Esophagus (tissue), 2 donors: ENCODE measurements around the gene NCKAP5L. TPM values are rescaled to one million over a fixed set of nuclear protein-coding genes. Genes with fewer than 3 reads are reported as not detected.

Experiments
- H3K27ac ChIP-seq, 2 donors: one replicate each; pipeline ENCODE4 v1.5.1; 2013; ENCODE audit warnings: low read depth in 2 of 2, mild to moderate bottlenecking in 2 of 2, inconsistent platforms in 1 of 2, low read length in 1 of 2, moderate library complexity in 1 of 2
- H3K27me3 ChIP-seq, 2 donors: one replicate each; pipeline ENCODE4 v1.6.1; 2013; ENCODE audit warnings: low read length in 2 of 2, control low read depth in 1 of 2, mild to moderate bottlenecking in 1 of 2; ENCODE audit not compliant: insufficient read depth in 2 of 2, control insufficient read depth in 1 of 2
- H3K36me3 ChIP-seq, 2 donors: one replicate each; pipeline ENCODE4 v1.6.1; 2013; ENCODE audit warnings: low read length in 1 of 2; ENCODE audit not compliant: control insufficient read depth in 2 of 2, insufficient read depth in 2 of 2
- H3K4me1 ChIP-seq, 2 donors: one replicate each; pipeline ENCODE4 v1.6.1; 2013; ENCODE audit warnings: low read length in 1 of 2; ENCODE audit not compliant: control insufficient read depth in 2 of 2, insufficient read depth in 2 of 2
- H3K4me3 ChIP-seq, 2 donors: one replicate each; pipeline ENCODE4 v1.5.1; 2013; ENCODE audit warnings: low read length in 2 of 2, mild to moderate bottlenecking in 2 of 2, low read depth in 1 of 2, moderate library complexity in 1 of 2
- H3K9me3 ChIP-seq, 2 donors: one replicate each; pipeline ENCODE4 v1.6.1; 2013; ENCODE audit warnings: mild to moderate bottlenecking in 2 of 2, low read depth in 1 of 2, low read length in 1 of 2, moderate library complexity in 1 of 2; ENCODE audit not compliant: control insufficient read depth in 2 of 2, insufficient read depth in 1 of 2
- WGBS, 2 donors: extraction: QIAGEN DNeasy Blood & Tissue Kit; methylation state at CpG; one replicate each; pipeline ENCODE4 v1.1.7; 2013; 5-methylcytosine and 5-hydroxymethylcytosine counted together
- polyA plus RNA-seq, 2 donors: library from polyadenylated mRNA; stranded (reverse); fragments of 200-250 nt; gene quantifications; one replicate each; pipeline ENCODE4 v1.2.3, GENCODE V29; 2013
- donor health status: healthy with polysubstance abuse.
- donor health status: Bipolar disorder and iron deficiency.

NCKAP5L gene
- polyA plus RNA-seq, 2 donors, result 3.1 to 8.4 TPM

- no peak overlapping the region for H3K4me3 ChIP-seq
- WGBS, 2 donors, result 92 to 96% methylated on average over 12 of the region's 12 CpGs
- H3K27me3 ChIP-seq, result no peaks in the 10 kb centered on the region
- H3K27ac ChIP-seq, result no peak overlapping the region
- H3K36me3 ChIP-seq, result peaks cover 0 to 12% of the 10 kb centered on the region in 2 donors
- no peaks in the 10 kb centered on the region for H3K4me1 ChIP-seq
- no peaks in the 10 kb centered on the region for H3K9me3 ChIP-seq
Measured at GRCh38 chr12:49796155-49796554, 32.1 kb downstream of the NCKAP5L start.

- H3K27ac ChIP-seq, result no peak overlapping the region
- H3K27me3 ChIP-seq, result no peaks in the 10 kb centered on the region
- peaks cover 0 to 12% of the 10 kb centered on the region in 2 donors for H3K36me3 ChIP-seq
- 76 to 89% methylated on average over 12 of the region's 12 CpGs for WGBS, 2 donors
- H3K4me1 ChIP-seq, result no peaks in the 10 kb centered on the region
- no peak overlapping the region for H3K4me3 ChIP-seq
- no peaks in the 10 kb centered on the region for H3K9me3 ChIP-seq
Measured at GRCh38 chr12:49795654-49796105, 32.5 kb downstream of the NCKAP5L start.

DNA sequence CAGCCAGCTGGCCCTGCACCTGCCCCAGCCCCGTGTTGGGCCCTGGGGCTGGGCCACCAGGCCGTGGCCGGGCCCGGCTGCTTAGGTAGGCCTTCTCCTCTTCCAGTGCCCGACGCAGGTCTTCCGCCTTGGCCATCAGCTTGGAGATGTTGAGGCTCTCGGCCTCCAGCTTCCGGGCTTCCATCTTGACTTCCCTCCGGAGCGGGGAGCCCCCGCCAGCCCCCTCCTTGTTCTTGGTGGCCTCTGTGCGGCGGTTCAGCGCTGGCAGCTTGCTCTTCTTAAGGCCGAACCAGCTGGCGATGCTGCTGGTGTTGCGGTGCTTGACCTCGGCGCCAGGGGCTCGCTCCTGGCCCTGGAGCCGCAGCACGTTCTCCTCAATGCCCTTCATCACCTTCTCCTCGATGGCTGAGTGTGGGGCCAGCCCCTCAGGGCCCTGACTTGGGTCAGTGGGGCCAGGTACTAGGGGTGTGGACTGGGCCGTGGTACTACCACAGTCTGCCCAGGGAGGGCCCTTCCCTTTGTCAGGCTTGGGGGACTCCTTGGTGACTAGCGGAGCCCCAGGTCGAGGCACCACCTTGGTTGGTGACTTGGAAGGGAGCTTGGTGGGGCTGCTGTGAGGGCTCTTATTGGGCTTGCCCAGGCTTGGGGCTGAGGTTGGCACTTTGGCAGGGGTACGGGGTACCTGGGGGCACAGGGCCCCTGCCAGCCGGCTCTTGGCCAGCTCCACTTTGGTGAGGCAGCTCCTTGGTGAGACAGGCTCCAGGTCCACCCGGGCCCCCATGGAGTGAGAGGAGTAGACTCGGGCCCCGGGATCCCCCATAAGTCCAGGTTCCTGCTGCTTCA lies 33.2 kb downstream of the NCKAP5L start:
- Histone ChIP-seq H3K9me3 (no peaks in the 10 kb centered on the region), H3K4me3 (no peak overlapping the region), H3K27me3 (no peaks in the 10 kb centered on the region), H3K4me1 (no peaks in the 10 kb centered on the region), H3K27ac (no peak overlapping the region), H3K36me3 (peaks cover 0 to 12% of the 10 kb centered on the region in 2 donors)
- 88 to 91% methylated on average over 31 to 32 of the region's 32 CpGs for WGBS, 2 donors

GRCh38 chr12:49794021-49794420 lies 34.2 kb downstream of the NCKAP5L start:
- Histone ChIP-seq H3K9me3 (no peaks in the 10 kb centered on the region), H3K36me3 (peaks cover 0 to 12% of the 10 kb centered on the region in 2 donors)

DNA sequence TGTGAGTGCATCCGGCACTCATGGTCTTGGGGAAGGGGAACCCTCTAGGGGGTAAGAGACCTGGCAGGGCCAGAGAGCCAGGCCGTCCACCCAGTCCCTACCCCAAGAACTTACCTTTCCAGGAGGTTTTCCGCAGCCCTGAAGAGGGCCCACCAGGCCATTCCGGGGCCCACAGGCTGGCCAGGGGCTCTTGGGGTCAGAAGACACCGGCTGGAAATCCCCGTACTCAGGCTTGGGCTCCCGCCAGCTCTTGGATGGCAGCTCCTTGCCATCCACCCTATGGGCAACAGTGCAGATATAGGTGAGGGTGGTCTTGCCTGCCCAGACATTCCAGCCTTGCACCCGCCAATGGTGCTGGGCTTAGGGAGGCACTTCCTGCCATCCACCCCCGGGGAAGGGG lies 34.6 kb downstream of the NCKAP5L start:
- H3K36me3 ChIP-seq, result peaks cover 0 to 12% of the 10 kb centered on the region in 2 donors
- no peaks in the 10 kb centered on the region for H3K27me3 ChIP-seq
- H3K4me1 ChIP-seq, result no peaks in the 10 kb centered on the region
- H3K4me3 ChIP-seq, result no peak overlapping the region
- 92 to 93% methylated on average over 9 of the region's 9 CpGs for WGBS, 2 donors
- no peaks in the 10 kb centered on the region for H3K9me3 ChIP-seq
- no peak overlapping the region for H3K27ac ChIP-seq

More at GRCh38 chr12:49794021-49794420, 34.2 kb downstream of the NCKAP5L start:
- Histone ChIP-seq H3K4me1 (no peaks in the 10 kb centered on the region), H3K27me3 (no peaks in the 10 kb centered on the region), H3K27ac (no peak overlapping the region), H3K4me3 (no peak overlapping the region)
- 87 to 92% methylated on average over 5 of the region's 5 CpGs for WGBS, 2 donors

DNA sequence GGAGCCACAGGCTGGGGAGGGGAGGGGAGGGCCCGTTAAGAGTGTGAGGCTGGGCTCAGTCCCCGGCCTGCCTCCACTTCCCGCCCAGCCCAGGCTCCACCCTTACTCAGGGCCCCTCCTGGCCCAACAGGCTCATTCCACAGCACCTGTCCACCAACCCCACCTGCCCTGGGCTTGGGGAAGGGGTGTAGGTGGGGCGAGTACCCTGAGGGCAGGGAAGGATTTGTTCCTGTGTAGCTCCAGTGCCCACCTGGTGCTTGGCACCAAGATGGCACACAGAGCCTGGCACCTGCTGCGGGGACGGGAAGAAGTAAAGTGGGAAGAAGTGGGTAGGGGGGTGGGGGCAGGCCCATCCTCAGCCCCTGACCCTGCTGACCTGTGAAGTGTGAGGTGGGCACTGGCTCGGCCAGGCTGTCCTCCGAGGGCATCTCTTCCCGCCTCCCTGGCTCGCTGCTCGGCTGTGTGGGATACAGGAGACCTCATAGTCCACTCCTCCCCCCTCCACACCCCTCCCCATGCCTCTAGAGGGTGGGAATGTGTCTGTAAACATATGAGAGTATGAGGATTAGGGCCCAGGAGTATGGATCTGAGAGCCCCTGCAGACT lies 35.1 kb downstream of the NCKAP5L start:
- WGBS, 2 donors, result 84% methylated on average over 11 of the region's 11 CpGs
- Histone ChIP-seq H3K9me3 (no peaks in the 10 kb centered on the region), H3K27me3 (no peaks in the 10 kb centered on the region)

GRCh38 chr12:49792181-49792970 lies 35.8 kb downstream of the NCKAP5L start:
- Histone ChIP-seq H3K27ac (no peak overlapping the region), H3K36me3 (peaks cover 0 to 8% of the 10 kb centered on the region in 2 donors), H3K4me1 (no peaks in the 10 kb centered on the region), H3K4me3 (no peak overlapping the region), H3K27me3 (no peaks in the 10 kb centered on the region), H3K9me3 (no peaks in the 10 kb centered on the region)
- WGBS, 2 donors, result 89 to 90% methylated on average over 17 to 20 of the region's 20 CpGs

More for the DNA sequence above, 35.1 kb downstream of the NCKAP5L start:
- no peaks in the 10 kb centered on the region for H3K4me1 ChIP-seq
- H3K36me3 ChIP-seq, result peaks cover 0 to 12% of the 10 kb centered on the region in 2 donors
- H3K27ac ChIP-seq, result no peak overlapping the region
- no peak overlapping the region for H3K4me3 ChIP-seq

DNA sequence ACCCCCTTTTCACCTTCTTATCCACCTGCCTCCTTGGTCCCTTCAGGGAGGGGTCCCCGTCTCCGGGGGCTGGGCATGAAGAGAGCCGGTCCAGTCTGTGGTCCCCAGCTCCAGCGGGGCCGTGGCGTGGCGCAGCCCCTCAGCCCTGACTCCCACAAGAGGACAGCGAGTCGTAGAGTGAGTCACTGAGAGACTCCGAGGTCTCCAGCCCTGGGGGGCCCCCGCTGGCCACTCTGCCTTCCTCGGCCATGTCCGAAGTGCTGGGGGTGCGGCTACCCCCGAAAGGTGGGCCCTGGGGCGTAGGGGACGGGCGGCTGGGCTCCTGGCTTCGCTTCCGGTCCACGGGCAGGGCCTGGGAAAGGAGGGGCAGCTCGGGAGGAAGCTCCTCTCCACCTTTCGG lies 36.5 kb downstream of the NCKAP5L start:
- H3K36me3 ChIP-seq, result peaks cover 0 to 3% of the 10 kb centered on the region in 2 donors
- no peaks in the 10 kb centered on the region for H3K27me3 ChIP-seq
- no peaks in the 10 kb centered on the region for H3K9me3 ChIP-seq
- WGBS, 2 donors, result 90 to 91% methylated on average over 23 of the region's 23 CpGs
- H3K4me1 ChIP-seq, result no peaks in the 10 kb centered on the region
- no peak overlapping the region for H3K4me3 ChIP-seq
- H3K27ac ChIP-seq, result no peak overlapping the region

GRCh38 chr12:49790741-49791555 lies 37.3 kb downstream of the NCKAP5L start:
- Histone ChIP-seq H3K4me3 (no peak overlapping the region), H3K9me3 (no peaks in the 10 kb centered on the region), H3K27me3 (no peaks in the 10 kb centered on the region), H3K4me1 (no peaks in the 10 kb centered on the region), H3K27ac (no peak overlapping the region), H3K36me3 (no peaks in the 10 kb centered on the region)
- 79 to 81% methylated on average over 20 to 22 of the region's 22 CpGs for WGBS, 2 donors
